GM19193 (cell line): ENCODE results near the gene NUMB.

Experiments used
- POLR2A ChIP-seq: IDR thresholded peaks from 4 replicates; pipeline ENCODE4 v1.6.1; 2011; ENCODE audit not compliant: insufficient read depth, insufficient read length; ENCODE audit errors: extremely low read depth

Gene NUMB

DNA sequence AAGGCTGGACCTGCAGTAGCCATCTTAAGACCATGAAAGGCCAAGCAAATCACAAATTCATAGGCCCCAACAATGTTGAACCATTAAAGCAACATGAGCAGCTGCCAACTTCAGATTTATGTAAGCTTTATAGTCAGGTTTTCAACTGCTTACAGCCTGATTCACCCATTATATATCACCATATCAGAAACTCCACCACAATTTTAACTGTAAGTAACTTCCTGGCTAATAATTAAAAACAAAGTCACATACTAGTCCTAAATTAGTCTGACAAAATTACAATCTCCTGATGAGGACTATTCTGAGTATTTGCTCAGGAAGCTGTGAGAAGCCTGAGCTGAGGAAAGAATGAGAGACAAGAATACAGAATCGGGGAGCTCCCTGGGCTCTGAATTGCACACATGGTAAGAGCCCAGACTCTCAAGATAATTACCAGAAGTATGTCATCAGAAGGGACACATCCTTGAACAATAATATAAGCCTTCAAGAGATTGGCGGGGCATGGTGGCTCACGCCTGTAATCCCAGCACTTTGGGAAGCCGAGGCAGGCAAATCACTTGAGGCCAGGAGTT lies 55.1 kb downstream of the NUMB start:
- TF ChIP-seq POLR2A, result no peak

GRCh38 chr14:73402579-73402978 lies 55.8 kb downstream of the NUMB start:
- TF ChIP-seq POLR2A, result no peak

- no peak for TF ChIP-seq POLR2A
These were observed 60.5 kb downstream of the NUMB start for GRCh38 chr14:73397810-73398209.

DNA sequence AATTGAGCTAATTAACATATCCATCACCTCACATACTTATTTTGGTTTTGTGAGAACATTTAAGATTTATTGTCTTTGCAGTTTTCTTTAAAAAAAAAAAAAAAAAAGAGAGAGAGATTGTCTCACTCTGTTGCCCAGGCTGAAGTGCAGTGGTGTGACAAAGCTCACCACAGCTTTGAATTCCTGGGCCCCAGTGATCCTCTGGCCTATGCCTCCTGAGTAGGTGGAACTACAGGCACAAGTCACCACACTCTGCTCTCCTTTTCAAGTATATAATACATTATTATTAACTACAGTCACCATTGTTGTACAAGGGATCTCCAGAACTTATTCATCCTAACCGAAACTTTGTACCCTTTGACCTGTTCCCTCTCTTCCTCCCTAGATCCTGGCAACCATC lies 64.0 kb downstream of the NUMB start:
- no peak for TF ChIP-seq POLR2A

DNA sequence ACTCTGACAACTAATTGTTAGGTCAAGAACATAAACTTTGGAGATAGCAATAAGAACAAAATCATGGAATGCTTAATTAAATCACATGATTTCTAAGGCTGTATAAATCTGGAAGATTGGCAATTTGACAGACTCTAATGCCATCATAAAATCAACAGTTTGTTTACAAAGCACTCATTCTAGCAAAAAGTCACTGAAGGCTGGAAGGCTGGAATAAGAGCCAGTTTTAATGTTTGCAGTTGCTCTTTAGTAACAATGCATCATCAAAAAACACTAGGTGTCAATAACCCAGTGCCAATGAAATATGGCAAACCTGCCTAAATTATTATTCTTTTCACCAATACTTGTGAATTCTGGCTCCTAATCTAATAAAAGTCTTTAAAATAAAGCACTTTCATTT lies 65.0 kb downstream of the NUMB start:
- no peak for TF ChIP-seq POLR2A

- no peak for TF ChIP-seq POLR2A
These were observed 65.8 kb downstream of the NUMB start for GRCh38 chr14:73392329-73393257.

- no peak for TF ChIP-seq POLR2A
These were observed 72.0 kb downstream of the NUMB start for GRCh38 chr14:73386342-73386741.

DNA sequence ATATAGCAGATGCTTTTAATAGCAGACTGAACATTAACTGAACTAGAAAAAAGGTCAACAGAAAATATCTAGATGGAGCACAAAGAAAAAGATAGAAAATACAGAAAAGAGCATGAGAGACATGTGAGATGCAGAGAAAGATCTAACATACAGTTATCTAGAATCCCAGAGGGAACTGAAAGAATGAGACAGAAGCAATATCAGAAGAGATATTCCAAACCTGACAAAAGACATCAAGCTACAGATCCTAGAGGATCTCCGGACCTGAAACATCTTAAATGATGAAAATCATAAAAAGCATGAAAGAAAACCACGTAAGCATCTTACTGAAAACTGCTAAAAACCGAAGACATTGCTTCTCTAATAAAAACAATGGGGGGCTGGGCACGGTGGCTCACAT lies 75.0 kb downstream of the NUMB start:
- TF ChIP-seq POLR2A, result no peak

GRCh38 chr14:73381380-73382013 lies 76.8 kb downstream of the NUMB start:
- TF ChIP-seq POLR2A, result no peak

GRCh38 chr14:73376585-73376984 lies 81.8 kb downstream of the NUMB start:
- TF ChIP-seq POLR2A, result no peak

DNA sequence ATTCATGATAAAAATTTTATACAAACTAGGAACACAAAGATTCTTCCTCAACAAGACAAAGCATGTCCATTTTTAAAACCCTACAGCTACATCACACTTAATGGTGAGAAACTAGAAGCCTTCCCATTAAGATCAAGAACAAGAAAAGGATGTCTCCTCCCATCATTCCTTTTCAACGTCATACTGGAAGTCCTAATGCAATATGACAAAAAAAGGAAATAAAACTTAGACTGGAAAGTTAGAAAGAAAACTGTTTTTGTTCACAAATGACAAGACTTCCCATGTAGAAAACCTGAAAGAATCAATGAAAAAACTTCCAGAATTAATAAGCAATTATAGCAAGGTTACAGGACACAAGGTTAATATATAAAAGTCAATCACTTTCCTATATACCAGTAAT lies 82.5 kb downstream of the NUMB start:
- TF ChIP-seq POLR2A, result no peak

DNA sequence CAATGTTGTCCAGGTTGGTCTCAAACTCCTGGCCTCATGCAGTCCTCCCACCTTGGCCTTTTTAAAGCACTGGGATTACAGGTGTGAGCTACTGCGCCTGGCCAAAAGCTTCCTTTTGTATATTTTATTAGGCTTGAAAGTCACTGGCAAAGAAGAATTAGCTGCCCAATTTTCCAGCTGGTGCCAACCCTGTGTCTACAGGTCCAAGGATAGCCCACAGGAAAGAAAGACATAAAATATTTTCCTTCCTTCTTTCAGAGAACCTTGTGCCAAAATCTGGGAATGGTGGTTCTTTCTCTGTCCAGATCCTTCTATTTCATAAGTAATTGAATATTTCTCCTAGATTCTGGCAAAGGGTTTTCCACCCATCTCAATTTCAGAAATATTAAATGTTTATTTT lies 84.1 kb downstream of the NUMB start:
- TF ChIP-seq POLR2A, result no peak

DNA sequence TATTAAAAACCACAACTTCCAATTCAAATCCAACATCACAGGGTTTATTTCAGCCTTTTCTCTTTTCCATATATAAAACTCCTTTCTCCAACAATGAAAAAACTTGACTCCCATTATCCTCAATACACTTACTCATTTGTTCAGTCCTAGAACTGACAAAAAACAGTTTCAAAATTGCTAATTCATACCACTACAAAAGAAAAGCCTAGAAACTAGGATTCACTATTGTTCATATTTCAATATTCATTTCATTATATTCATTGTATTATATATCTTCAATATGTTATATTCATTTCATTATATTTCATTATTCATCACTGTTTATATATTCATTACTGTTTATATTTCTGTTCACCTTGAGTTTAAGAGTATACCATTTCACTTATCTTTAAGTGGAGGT lies 85.8 kb downstream of the NUMB start:
- no peak for TF ChIP-seq POLR2A

DNA sequence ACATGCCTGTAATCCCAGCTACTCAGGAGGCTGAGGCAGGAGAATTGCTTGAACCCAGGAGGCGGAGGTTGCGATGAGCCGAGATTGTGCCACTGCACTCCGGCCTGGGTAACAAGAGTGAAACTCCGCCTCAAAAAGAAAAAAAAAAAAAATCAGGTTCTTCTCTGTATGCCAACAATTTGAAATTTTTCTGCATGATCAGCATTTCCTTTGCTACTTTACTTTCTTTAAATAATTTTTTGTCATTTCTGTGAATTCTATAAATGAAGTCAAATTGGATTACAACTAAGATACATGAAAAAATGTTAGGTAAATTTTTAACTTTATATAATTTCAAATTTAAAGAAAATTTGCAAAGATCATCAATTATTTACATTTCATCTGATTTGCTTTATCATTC lies 87.8 kb downstream of the NUMB start:
- no peak for TF ChIP-seq POLR2A

DNA sequence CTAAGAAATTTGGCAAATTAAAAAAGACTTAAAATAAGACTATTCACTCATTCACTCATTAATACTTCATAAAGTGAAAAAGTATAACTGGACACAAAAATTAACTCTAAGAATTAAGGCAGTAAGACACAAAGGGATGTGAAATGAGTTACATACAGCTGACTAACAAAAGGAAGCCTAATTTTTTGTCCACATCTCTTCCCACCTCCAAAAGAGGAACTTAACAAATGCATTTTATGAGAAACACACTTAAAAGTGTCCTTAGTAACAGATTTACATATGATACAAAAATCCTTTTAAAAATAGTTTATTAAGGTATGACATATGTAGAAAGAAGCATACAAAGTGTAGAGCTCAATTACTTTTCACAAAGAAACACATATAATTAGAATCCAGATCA lies 88.9 kb downstream of the NUMB start:
- TF ChIP-seq POLR2A, result no peak

- TF ChIP-seq POLR2A, result no peak
These were observed 89.7 kb downstream of the NUMB start for GRCh38 chr14:73368616-73369015.
